HG03378 (cell line): Measurements from ENCODE around the gene MEG3.

ENCODE experiments used
- ATAC-seq: cut with Tn5 transposase; IDR thresholded peaks from one replicate; pipeline ENCODE4 v1.9.1; 2021; ENCODE audit warnings: mild to moderate bottlenecking, moderate library complexity; ENCODE audit not compliant: unreplicated experiment

Gene MEG3

DNA sequence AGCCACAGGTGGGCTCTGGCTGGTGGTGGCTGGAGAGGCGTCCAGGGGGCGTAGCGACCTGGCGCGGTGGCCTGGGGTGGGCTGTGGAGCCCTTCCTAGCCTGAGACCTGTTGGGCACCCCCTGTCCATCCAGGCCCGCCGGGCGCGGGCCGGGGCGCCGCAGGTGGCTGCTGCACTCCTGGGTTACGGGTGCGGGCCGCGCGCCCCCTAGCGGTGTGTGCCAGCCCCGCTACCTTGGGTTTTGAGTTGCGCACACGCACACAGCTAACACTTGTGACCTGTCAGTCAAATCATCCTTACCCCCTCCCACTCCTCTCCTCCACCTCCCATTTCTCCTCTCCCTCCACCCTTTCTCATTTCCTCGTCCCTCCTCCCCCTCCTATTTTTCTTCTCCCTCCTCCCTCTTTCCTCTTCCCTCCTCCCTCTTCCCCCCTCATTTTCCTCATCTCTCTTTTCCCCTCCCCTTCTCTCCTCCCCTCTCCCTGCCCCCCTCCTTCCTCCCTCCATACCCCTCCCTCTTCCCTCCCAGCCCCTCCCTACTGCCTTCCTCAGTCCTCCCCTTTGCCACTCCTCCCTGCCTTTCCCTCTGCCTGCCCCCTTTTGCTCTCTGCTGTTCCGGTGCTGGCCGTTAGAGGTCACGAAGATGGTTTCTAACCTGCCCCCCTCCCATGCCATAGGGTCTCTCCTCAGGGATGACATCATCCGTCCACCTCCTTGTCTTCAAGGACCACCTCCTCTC is 2.3 kb downstream of the MEG3 start:
- ATAC-seq, result no peak

DNA sequence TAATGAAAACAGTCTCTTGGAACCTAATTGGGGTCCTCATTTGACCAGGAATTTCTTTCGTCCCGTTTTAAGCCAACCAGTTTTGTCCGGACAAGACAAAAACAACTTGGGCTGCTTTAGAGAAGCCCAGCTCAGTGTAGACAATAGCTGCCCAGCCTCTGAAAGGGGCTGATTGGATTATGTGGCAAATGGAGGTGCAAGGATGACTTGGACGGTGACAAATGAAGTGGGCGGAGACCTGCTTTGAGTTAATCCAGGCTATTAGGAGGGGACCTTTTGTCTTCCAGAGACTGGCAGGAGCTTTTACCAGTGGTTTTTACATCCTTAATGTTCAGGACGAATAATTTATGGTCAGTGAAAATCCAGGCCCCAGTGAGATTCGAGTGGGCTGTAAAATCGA is 4.8 kb downstream of the MEG3 start:
- no peak for ATAC-seq

GRCh38 chr14:100832311-100832960 is 6.5 kb downstream of the MEG3 start:
- no peak for ATAC-seq

- no peak for ATAC-seq
These were observed 8.3 kb downstream of the MEG3 start for GRCh38 chr14:100834082-100834793.

DNA sequence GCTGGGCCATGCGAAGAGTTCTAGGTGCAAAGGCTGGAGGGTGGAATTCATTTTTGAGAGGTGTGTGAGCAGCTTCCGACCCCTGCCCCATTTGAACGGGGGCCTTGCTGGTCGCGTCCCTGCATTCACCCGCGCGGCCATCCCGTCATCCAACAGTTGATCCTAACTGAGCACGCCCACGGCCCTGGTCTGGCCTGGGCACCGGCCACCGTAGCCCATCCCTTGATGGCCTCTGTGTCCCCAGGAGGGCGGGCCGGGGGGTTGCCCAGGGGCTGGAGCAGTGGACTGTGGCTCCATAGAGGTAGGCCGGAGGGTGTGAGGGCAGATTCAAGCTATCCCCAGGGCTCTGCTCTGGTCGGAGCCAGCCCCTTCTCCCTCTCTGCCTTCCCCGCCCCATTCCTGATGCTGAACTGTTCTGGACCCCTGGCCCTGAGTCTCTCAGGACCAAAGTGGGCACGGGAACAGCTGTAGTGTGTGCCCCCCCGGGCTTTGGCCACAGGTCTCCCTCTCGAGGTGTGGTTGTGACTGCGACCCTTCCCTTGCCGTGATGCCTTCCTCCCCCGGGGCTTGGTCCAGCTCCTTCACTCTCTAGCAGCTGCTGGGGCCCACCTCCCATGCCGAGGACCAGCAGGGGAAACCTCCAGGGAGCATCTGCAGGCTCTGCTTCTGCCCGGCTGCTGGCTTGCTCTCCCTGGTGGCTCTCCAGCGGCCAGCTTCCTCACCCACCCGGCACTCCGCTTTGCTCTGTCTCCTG is 9.1 kb downstream of the MEG3 start:
- no peak for ATAC-seq

DNA sequence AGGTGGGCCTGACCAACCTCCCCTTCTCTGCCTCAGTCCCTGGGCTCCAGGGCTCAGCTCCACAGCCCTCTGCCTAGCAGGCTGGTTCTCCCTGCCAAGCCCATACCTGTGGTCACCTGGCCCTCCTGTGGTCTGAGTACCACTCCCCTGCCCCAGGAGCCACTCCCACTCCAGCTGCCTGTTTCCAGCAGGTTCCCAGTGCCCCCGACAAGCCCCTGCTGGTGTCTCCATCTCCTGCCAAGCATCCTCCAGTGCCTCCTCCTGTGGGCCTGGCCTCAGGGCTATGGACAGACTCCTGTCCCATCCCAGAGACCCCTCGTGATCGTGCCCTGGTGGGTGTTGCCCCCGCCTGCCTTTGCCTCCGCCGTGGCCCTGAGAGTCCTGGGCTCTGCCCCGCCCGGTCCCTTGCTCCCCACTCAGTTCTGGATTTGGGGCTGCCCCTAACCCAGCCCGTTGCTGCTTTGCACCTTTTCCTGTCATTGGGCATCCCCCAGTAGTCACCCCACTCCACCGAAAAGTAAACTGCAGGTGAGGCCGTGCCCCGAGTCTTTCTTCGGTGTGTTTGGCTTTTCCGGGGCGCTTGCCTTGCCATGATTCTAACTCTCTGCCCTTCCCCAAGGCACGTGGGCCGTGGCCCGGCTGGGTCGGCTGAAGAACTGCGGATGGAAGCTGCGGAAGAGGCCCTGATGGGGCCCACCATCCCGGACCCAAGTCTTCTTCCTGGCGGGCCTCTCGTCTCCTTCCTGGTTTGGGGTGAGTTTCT is 9.8 kb downstream of the MEG3 start:
- ATAC-seq, result no peak

DNA sequence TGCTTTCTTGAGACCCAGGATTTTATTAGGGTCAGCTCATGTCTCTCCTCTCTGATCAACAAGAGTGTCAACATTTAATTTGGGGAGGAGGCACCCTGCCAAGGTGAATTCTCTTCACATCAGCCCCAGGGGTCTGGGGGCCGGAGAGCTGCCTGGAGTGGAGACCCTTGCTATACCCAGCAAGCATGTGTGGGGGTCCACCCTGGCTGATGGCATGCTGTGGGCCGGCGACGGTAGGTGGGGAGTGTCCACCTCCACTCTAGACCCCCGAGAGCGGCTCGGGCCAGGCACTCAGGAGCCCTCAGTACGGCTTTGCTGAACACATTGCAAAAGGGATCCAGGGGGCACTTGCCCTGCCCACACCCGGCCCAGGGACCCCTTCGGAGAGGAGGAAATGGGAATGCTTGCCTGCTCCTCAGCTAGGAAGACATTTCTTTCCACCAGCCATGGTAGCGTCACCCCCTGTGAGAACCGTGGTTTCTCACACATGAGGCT is 10.4 kb downstream of the MEG3 start:
- no peak for ATAC-seq

GRCh38 chr14:100836941-100837804 is 11.3 kb downstream of the MEG3 start:
- ATAC-seq, result no peak

GRCh38 chr14:100837805-100838350 is 12.0 kb downstream of the MEG3 start:
- ATAC-seq, result no peak

GRCh38 chr14:100838493-100839314 is 12.8 kb downstream of the MEG3 start:
- ATAC-seq, result no peak

DNA sequence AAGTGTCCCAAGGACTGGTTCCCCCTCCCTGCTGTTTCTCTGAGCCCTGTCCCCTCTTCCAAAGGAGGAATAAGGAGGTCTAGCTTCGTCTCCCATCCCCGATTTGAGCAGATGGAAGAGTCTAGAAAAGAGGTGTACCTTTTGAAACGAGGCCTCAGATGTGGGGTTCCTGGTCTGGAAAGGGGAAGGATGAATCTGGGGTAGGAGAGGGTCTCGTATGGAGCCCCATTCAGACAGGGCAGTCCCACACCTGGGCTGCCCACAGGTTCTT is 13.3 kb downstream of the MEG3 start:
- no peak for ATAC-seq

DNA sequence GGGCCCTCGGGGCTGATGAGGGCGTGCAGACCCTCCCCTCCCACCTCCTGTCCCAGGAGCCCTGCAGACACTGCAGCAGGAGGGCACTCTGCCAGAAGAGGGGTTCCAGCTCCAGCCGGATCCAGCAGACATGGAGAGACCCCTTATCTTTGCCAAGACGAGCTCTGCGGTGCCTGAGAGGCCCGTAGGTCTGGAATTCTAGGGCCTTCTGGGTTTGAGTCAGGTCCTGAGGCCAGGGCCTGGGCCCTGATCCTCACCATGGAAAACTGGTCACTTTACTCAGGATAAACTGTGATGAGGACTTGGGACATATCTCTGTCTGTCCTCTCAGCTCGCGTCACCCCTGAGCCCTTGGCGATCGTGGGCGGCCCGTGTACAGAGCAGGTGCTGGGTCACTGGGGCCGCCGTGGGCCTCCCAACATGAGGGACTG is 13.8 kb downstream of the MEG3 start:
- ATAC-seq, result no peak

DNA sequence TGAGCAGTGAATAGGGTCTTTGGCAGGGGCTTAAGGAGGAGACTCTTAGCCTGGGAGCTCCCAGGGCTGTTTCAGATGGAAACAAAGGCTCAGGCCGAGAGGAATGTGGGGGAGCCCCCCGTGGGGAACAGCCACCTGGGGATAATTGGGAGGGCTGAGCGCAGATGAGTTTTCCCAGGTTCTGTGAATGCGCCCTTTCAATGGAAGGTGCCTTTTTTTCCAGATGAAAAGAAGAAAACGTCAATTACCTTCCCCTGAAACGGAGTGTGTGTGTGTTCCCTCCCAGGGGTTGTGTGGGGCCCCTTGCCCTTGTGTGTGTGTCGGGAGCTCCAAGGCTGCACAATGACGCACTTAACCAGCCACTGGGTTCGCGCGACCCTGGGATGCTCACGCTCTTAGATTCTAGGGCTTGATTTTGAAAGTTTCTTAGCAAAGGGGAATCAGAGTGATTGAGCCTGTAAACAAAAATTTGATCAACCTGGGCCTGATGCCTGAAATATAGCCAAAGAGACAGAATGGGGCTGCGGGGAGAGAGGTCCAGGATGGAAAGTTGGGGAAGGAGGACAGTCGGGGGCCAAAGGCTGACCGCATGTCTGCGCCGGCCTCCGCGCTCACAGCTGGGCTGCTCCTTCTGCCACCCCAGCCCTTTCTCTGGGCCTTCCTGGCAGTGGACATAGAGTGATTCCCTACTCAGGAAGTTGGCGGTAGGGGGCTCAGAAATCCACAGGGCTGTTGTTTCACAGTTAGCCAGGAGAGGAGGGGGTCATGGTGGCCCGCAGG is 14.6 kb downstream of the MEG3 start:
- no peak for ATAC-seq

GRCh38 chr14:100841066-100841760 is 15.3 kb downstream of the MEG3 start:
- no peak for ATAC-seq

GRCh38 chr14:100841761-100842403 is 16.0 kb downstream of the MEG3 start:
- no peak for ATAC-seq

DNA sequence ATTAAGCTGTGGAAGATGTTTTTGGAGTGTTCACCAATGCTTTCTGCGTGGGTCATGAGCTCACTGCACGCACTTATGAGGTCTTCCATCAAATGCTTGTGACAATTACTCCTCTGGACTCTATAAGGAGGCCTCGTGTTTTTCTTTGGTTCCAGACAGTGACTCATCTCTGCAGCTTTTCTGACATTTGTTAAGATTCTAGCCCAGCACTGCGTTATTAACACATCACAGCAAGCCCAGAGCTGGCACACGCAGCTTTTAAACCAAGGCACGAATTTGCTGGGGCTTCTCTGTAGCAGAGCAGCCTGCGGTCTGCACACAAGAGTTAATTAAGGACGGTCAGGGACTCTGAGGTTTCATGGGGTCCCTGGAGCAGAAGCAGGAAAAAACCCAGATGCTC is 16.9 kb downstream of the MEG3 start:
- ATAC-seq, result no peak

DNA sequence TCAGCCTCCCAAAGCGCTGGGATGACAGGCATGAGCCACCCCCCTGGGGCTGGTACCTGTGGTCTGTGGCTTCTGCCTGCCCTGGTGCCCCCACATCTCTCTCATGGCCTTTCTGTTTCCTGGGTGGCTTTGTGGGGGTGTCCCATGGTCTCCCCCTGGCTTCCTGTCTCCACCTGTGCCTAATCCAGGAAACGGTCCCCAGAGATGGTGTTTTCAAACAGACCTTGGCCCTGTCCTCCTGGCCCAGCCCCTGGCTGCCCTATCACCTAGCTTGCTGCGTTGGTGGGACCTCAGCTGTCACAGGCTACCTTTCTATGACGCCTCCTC is 18.1 kb downstream of the MEG3 start:
- no peak for ATAC-seq
